ENCODE data around the gene UCHL3.

Gene UCHL3

DNA sequence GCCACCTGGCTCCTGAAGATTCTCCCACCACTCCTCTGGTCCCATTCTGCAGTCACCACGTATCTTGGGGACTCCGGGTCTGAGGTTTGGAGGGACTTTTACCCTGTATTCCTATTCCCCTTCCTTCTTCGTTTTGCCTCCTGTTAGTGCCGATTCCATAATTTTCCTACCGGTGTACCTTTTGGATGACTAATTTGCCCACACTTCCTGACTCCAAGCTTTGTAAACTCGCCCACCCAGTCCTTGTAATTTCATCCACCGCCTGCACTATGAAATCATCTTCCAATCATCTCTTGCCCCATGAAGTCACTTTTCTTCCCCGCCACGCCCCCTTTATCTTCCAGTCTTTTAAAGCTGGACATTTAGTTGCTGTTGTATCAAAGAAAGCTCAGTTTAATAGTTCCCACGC lies 572 bp downstream of the UCHL3 start:
- DNase-seq, result no peak

DNA sequence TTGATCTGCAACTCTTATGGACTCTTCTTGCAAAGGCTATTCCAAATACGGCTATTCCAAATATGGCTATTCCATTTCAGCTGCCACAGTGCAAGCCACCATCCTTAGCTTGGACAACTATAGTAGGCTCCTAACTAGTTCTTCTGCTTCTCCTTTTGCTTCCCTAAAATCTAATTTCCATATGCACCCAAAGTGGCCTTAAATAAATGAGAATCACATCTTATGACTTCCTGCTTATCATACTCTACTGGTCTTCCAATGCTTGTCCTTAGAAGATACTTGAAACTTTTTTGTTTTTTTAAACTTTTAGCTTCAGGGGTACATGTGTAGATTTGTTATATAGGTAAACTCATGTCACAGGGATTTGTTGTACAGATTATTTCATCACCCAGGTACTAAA lies 4.9 kb downstream of the UCHL3 start:
- DNase-seq, result no peak

DNA sequence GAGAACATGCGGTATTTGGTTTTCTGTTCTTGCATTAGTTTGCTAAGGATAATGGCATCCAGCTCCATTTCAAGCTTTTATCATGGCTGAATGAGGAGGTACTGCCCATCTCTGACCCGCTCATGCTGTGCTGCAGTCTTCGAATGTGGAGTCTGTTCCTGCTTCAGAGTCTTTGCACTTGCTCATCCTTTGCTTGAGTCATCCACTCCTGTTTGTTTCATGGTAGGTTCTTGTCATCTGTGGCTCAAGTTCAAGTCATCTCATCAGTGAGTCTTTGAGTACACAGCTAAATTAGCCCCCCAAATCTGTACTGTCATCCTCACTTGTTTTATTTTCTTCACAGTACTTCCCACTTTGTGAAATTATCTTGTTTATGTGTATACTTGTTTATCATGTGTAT lies 5.4 kb downstream of the UCHL3 start:
- no peak for DNase-seq

DNA sequence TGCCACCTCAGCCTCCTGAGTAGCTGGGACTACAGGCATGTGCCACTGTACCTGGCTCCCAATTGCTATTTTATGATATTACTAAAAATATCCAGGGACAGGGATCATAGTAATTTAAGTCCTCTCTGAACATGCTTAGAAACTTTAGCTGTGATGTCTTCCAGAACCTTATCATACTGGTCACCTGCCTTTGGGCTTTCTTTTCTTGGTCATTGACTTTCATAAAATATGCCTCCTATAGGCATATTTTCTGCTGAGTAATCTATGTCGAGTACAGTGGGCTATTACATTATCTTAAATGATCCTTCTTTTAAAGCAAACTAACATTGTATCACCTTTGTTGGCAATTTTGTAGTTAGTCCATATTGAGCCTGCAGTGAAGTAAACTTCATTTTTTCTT lies 6.2 kb downstream of the UCHL3 start:
- DNase-seq, result no peak

DNA sequence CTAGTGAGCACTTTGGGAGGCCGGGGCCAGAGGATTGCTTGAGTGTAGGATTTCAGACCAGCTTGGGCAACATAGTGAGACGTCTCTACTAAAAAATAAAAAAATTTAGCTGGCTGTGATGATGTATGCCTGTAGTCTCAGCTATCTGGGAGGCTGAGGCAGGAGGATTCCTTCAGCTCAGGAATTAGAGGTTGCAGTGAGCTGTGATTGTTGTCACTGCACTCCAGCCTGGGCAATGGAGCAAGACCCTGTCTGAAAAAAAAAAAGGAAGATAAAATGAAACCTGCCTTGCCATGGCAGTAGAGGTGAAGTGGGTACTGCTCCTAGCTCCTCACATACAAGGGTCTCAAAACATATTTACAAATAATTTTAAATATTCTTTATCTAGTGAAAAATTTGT lies 7.4 kb downstream of the UCHL3 start:
- DNase-seq, result no peak

DNA sequence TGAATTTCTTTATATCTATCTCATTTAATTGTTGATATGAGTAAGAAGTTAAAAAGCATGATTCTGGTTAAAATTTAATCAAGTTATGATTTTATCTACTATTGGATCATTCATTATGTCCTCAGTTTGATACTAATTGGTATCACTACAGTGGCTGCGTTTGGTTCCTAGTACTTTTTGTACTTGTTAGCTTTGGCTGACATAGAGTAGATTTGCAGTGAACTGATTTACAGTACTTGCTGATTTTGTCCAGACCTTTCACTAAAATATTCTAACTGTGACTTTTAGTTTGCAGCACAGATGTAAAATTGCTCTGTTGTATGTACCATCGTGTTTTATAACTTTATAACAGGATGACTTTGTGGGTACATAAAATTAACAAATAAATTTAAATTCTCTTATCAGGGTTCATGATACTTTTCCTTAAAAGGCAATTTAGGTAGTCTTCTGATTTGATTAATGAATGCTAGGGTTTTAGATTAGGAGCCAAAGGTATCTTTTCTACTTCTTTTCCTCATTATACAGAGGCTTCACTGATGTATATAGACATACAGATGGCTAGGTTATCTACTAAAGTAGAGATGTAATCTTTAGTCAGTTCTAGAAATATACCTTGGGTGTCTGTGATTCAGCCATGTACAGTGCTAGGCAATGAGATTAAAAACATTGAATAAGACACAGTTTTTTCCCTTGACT lies 8.7 kb downstream of the UCHL3 start:
- no peak for DNase-seq

DNA sequence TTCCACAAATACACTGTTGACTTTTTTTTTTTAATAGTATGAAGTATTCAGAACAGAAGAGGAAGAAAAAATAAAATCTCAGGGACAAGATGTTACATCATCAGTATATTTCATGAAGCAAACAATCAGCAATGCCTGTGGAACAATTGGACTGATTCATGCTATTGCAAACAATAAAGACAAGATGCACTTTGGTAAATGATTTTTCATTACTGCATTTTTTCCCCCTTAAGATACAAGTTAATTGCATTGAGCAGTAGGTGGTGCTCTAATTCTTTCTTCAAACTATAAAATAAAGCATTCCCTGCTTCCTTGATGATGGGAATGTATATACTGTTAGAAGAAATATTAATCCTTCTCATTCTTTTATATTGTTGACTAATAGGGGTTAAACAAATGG lies 17.1 kb downstream of the UCHL3 start:
- DNase-seq, result no peak

DNA sequence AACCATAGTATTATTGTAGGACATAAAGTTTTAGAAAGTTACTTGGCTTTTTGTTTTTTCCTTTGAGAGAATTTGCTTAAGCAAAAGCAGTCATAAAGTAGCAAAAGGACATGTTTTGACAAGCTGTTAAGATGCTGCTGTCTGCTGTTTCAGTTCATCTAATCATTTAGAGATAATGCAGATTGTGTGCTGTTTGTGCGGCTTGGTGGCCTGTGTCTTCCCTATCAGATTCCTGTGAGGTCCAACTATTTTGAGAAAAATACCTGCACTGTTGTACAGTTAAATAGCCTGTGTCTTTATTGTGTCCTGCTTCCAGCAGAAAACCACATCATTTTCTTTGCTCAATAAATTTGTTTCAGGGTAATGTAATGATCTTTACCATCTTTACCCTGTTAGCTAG lies 20.0 kb downstream of the UCHL3 start:
- no peak for DNase-seq

- DNase-seq, result no peak
Observed at GRCh38 chr13:75579529-75579928, 29.9 kb downstream of the UCHL3 start.

GRCh38 chr13:75581874-75582640 lies 32.5 kb downstream of the UCHL3 start:
- no peak for DNase-seq

- no peak for DNase-seq
Observed at GRCh38 chr13:75583091-75583490, 33.5 kb downstream of the UCHL3 start.

- no peak for DNase-seq
Observed at GRCh38 chr13:75585153-75585552, 35.6 kb downstream of the UCHL3 start.

GRCh38 chr13:75587679-75588078 lies 38.1 kb downstream of the UCHL3 start:
- no peak for DNase-seq

- no peak for DNase-seq
Observed at GRCh38 chr13:75596657-75597182, 47.1 kb downstream of the UCHL3 start.

GRCh38 chr13:75600371-75600770 lies 50.8 kb downstream of the UCHL3 start:
- DNase-seq, result no peak

DNA sequence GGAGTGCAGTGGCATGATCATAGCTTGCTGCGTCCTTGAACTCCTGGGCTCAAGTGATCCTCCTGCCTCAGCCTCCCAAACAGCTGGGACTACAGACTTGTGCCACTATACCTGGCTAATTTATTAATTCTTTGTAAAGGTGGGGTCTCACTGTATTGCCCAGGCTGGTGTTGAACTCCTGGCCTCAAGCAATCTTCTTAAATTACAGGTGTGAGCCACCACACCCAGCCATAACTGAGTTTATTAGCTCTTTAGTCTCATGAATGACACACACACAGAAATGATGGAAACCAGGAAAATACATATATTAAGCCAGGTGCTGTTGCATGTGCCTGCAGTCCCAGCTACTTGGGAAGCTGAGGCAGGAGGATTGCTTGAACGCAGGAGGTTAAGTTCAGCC lies 53.4 kb downstream of the UCHL3 start:
- DNase-seq, result no peak

- no peak for DNase-seq
Observed at GRCh38 chr13:75607447-75607846, 57.9 kb downstream of the UCHL3 start.

GRCh38 chr13:75610466-75610865 lies 60.9 kb downstream of the UCHL3 start:
- DNase-seq, result no peak

DNA sequence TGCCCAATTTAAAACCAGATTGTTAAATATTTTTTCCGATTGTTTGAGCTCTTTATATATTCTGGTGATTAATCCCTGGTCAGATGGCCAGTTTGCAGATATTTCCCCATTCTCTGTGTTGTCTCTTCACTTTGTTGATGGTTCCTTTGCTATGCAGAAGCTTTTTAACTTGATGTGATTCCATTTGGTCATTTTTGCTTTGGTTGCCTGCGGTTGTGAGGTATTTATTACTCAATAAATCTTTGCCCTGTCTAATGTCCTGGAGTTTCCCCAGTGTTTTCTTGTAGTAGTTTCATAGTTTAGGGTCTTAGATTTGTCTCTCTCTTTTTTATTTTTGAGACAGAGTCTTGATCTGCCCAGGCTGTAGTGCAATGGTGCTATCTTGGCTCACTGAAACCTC lies 62.8 kb downstream of the UCHL3 start:
- no peak for DNase-seq

DNA sequence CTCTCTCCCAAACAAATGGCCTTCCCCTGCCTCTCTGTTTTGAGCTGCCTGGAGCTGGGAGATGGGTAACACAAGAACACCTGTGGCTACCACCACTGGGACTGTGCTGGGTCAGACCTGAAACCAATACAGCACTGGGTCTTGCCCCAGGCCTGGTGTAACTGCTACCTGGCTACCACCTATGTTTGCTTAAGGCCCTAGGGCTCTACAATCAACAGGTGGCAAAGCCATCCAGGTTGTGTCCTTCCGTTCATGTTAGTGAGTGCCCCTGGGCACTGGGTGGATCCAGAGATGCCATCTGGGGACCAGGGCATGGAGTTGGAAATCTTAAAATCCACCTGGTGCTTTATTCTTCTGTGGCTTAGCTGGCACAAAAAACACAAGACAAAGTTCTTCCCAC lies 67.6 kb downstream of the UCHL3 start:
- DNase-seq, result no peak

GRCh38 chr13:75618308-75618707 lies 68.7 kb downstream of the UCHL3 start:
- no peak for DNase-seq

GRCh38 chr13:75620020-75620419 lies 70.4 kb downstream of the UCHL3 start:
- DNase-seq, result no peak

DNA sequence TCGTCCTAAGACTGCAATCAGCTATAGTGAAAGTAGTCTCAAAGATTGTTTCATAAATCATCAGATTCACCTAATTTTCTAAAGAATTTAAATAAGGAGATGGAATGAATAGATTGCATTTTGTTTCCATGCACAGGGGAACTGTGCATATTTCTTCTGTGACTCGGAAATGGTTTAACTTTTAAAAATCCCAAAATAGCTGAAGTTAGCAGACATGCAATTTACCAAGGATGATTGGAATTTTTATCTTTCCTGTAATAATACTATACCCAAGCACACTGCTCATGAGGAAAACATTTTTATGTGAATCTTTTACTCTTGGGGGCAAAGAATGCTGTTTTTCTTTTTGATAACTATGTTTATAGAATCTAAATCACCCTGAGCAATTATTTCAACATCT lies 71.6 kb downstream of the UCHL3 start:
- no peak for DNase-seq

DNA sequence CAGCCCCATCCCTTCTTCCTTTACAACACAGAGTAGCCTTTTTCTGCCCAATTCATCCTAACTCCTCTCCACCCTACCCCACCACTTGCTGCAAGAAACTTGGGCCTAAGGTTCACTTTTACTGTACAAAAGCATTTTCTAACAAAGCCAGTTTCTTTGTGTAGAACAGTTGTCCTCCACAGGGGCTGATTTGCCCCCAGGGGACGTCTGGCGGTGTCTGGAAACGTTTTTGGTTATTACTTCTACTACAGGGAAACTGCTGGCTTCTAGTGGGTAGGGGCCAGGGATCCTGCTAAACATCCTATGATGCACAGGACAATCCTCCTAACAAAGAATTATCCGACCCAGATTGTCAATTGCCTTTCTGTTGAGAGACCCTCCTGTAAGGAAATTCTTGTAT lies 79.2 kb downstream of the UCHL3 start:
- DNase-seq, result no peak

- DNase-seq, result no peak
Observed at GRCh38 chr13:75633285-75633684, 83.7 kb downstream of the UCHL3 start.

Measured in activated CD4-positive, alpha-beta T cell treated with anti-CD3 and anti-CD28 coated beads, Interleukin-2, amount 50 U/mL, for 1 hour (primary cell).